Measurements from ENCODE around the gene AMMECR1. TPM values are rescaled to one million over a fixed set of nuclear protein-coding genes. Genes with fewer than 3 reads are reported as not detected.

AMMECR1 gene
- total RNA-seq, 1 donor from 2014 or later = 16.1 TPM

DNA sequence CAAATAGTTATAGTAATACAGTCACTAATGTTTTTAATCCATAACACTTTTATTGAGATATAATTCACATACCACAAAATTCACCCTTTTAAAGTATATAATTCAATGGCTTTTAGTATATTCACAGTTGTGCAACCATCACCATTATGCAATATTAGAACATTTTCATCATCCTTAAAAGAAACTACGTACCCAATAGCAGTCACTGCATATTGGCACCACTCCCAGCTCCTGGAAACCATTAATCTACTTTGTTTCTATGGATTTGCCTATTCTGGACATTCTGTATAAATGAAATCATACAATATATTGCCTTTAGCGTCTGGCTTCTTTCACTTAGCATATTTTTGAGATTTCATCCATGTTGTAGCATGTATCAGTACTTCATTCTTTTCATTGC lies 99.3 kb downstream of the AMMECR1 start:
- DNase-seq (ENCODE audit: low spot score) = no peak
- Mint-ChIP-seq H3K27me3 (ENCODE audit: unreplicated experiment) (no peaks in the 10 kb centered on the region), H3K4me1 (ENCODE audit: unreplicated experiment) (peaks cover 12% of the 10 kb centered on the region), H3K36me3 (ENCODE audit: low read depth, unreplicated experiment) (no peaks in the 10 kb centered on the region), H3K4me3 (ENCODE audit: unreplicated experiment) (no peak overlapping the region), H3K27ac (ENCODE audit: unreplicated experiment) (no peak overlapping the region), H3K9me3 (ENCODE audit: unreplicated experiment) (no peaks in the 10 kb centered on the region)
- TF ChIP-seq, protein P1, sequence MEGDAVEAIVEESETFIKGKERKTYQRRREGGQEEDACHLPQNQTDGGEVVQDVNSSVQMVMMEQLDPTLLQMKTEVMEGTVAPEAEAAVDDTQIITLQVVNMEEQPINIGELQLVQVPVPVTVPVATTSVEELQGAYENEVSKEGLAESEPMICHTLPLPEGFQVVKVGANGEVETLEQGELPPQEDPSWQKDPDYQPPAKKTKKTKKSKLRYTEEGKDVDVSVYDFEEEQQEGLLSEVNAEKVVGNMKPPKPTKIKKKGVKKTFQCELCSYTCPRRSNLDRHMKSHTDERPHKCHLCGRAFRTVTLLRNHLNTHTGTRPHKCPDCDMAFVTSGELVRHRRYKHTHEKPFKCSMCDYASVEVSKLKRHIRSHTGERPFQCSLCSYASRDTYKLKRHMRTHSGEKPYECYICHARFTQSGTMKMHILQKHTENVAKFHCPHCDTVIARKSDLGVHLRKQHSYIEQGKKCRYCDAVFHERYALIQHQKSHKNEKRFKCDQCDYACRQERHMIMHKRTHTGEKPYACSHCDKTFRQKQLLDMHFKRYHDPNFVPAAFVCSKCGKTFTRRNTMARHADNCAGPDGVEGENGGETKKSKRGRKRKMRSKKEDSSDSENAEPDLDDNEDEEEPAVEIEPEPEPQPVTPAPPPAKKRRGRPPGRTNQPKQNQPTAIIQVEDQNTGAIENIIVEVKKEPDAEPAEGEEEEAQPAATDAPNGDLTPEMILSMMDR (IDR thresholded peaks at IDR 0.05; ENCODE audit: unreplicated experiment) = no peak

DNA sequence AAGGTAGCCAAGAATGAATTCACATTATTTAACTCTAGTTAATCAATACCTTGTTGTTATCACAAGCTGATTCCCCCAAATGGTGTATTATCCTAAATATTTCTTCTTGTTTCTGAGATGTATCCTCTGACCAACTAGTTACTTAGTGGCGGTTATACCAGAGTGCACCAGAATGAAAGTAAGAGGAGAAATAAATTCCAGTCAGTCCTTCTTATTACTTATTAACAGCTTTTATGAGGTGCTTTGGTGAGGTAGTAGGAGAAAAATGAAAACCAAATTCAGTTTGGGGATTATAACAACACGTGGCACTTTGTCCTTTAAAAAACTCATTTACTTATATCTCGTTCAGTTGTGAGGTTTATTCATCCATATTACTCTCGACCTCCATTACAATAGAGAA lies 101.9 kb downstream of the AMMECR1 start:
- Mint-ChIP-seq H3K4me3 (ENCODE audit: unreplicated experiment) (no peak overlapping the region), H3K9me3 (ENCODE audit: unreplicated experiment) (no peaks in the 10 kb centered on the region), H3K36me3 (ENCODE audit: low read depth, unreplicated experiment) (no peaks in the 10 kb centered on the region), H3K27me3 (ENCODE audit: unreplicated experiment) (no peaks in the 10 kb centered on the region), H3K27ac (ENCODE audit: unreplicated experiment) (no peak overlapping the region), H3K4me1 (ENCODE audit: unreplicated experiment) (peaks cover 9% of the 10 kb centered on the region)
- TF ChIP-seq, protein P1 (IDR thresholded peaks at IDR 0.05; ENCODE audit: unreplicated experiment) = no peak
- DNase-seq (ENCODE audit: low spot score) = no peak

- H3K4me1 Mint-ChIP-seq (ENCODE audit: unreplicated experiment) = peaks cover 14% of the 10 kb centered on the region
- DNase-seq (ENCODE audit: low spot score) = no peak
- H3K36me3 Mint-ChIP-seq (ENCODE audit: low read depth, unreplicated experiment) = no peaks in the 10 kb centered on the region
- no peaks in the 10 kb centered on the region for H3K9me3 Mint-ChIP-seq (ENCODE audit: unreplicated experiment)
- H3K4me3 Mint-ChIP-seq (ENCODE audit: unreplicated experiment) = no peak overlapping the region
- no peaks in the 10 kb centered on the region for H3K27me3 Mint-ChIP-seq (ENCODE audit: unreplicated experiment)
- TF ChIP-seq, protein P1 (IDR thresholded peaks at IDR 0.05; ENCODE audit: unreplicated experiment) = no peak
- H3K27ac Mint-ChIP-seq (ENCODE audit: unreplicated experiment) = no peak overlapping the region
Observed at GRCh38 chrX:110215411-110215810, 102.5 kb downstream of the AMMECR1 start.

DNA sequence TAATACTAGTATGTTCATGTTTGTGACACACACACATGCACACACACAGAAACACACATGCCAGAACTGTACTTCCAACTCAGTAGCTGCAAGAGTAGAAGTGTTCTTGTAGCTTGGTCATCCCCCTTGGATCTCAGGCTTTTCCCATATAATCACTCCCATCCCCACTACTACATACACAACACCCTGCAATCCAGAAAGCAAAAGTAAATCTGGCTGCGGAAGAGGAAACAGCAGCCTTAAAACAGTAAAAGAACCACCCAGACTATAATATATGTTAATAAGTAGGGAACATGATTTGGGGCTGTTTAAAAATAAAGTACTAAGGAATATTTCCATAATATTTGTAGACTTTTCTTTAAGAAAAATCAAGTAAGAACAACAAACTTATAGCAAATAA lies 103.2 kb downstream of the AMMECR1 start:
- no peak overlapping the region for H3K4me3 Mint-ChIP-seq (ENCODE audit: unreplicated experiment)
- H3K4me1 Mint-ChIP-seq (ENCODE audit: unreplicated experiment) = peaks cover 16% of the 10 kb centered on the region
- H3K27me3 Mint-ChIP-seq (ENCODE audit: unreplicated experiment) = no peaks in the 10 kb centered on the region
- no peaks in the 10 kb centered on the region for H3K36me3 Mint-ChIP-seq (ENCODE audit: low read depth, unreplicated experiment)
- no peaks in the 10 kb centered on the region for H3K9me3 Mint-ChIP-seq (ENCODE audit: unreplicated experiment)
- H3K27ac Mint-ChIP-seq (ENCODE audit: unreplicated experiment) = no peak overlapping the region
- TF ChIP-seq, protein P1 (IDR thresholded peaks at IDR 0.05; ENCODE audit: unreplicated experiment) = no peak
- DNase-seq (ENCODE audit: low spot score) = no peak

DNA sequence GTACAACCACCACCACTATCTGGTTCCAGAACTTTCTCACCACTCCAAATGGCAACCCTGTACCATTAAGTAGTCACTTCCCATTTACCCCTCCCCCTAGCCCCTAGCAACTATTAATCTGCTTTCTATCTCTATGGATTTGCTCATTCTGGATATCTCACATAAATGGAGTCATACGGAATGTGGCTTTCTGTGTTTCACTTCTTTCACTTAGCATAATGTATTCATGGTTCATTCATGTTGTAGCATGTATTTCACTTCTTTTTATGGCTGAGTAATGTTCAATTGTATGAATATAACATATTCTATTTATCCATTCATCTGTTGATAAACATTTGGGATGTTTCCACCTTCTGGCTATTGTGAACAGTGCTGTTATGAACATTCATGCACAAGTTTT lies 104.7 kb downstream of the AMMECR1 start:
- Mint-ChIP-seq H3K27me3 (ENCODE audit: unreplicated experiment) (no peaks in the 10 kb centered on the region), H3K9me3 (ENCODE audit: unreplicated experiment) (no peaks in the 10 kb centered on the region), H3K4me3 (ENCODE audit: unreplicated experiment) (no peak overlapping the region), H3K27ac (ENCODE audit: unreplicated experiment) (no peak overlapping the region), H3K36me3 (ENCODE audit: low read depth, unreplicated experiment) (no peaks in the 10 kb centered on the region), H3K4me1 (ENCODE audit: unreplicated experiment) (peaks cover 16% of the 10 kb centered on the region)
- no peak for DNase-seq (ENCODE audit: low spot score)
- TF ChIP-seq, protein P1 (IDR thresholded peaks at IDR 0.05; ENCODE audit: unreplicated experiment) = no peak
